GM06990 (cell line): ENCODE results near the gene IL1RAPL1.

ENCODE experiments used
- DNase-seq: peaks from one replicate; pipeline ENCODE4 v3.0.0-alpha.2; 2011; ENCODE audit not compliant: insufficient read length; ENCODE audit errors: extremely low read depth
- H3K27me3 ChIP-seq: replicated peaks from 2 replicates; pipeline ENCODE4 v1.6.0; 2011; ENCODE audit warnings: low read length; ENCODE audit not compliant: control insufficient read depth, insufficient read depth
- H3K36me3 ChIP-seq: 2 replicates; pipeline ENCODE4 v1.5.1; 2011; ENCODE audit warnings: low read length; ENCODE audit not compliant: control insufficient read depth, insufficient read depth
- H3K4me3 ChIP-seq: replicated peaks from 2 replicates; pipeline ENCODE4 v1.5.1; 2011; ENCODE audit warnings: low read depth, mild to moderate bottlenecking, control low read depth, low read length
- CTCF ChIP-seq: IDR thresholded peaks from 2 replicates; pipeline ENCODE4 v1.5.1; 2011; ENCODE audit warnings: low read length, control low read depth, mild to moderate bottlenecking, inconsistent platforms; ENCODE audit not compliant: insufficient read depth, poor library complexity, severe bottlenecking

Gene IL1RAPL1

GRCh38 chrX:29187264-29187663 is 600.0 kb downstream of the IL1RAPL1 start:
- TF ChIP-seq CTCF, result no peak
- no peak overlapping the region for H3K4me3 ChIP-seq
- no peaks in the 10 kb centered on the region for H3K36me3 ChIP-seq
- DNase-seq, result no peak
- H3K27me3 ChIP-seq, result no peaks in the 10 kb centered on the region; the same call in 1 of the 2 replicates

- H3K27me3 ChIP-seq, result no peaks in the 10 kb centered on the region; the same call in 1 of the 2 replicates
- DNase-seq, result no peak
- no peak overlapping the region for H3K4me3 ChIP-seq
- H3K36me3 ChIP-seq, result no peaks in the 10 kb centered on the region
- TF ChIP-seq CTCF, result no peak
Measured at GRCh38 chrX:29196501-29196900, 609.3 kb downstream of the IL1RAPL1 start.

GRCh38 chrX:29215251-29215650 is 628.0 kb downstream of the IL1RAPL1 start:
- H3K4me3 ChIP-seq, result no peak overlapping the region
- H3K27me3 ChIP-seq, result no peaks in the 10 kb centered on the region
- H3K36me3 ChIP-seq, result no peaks in the 10 kb centered on the region
- TF ChIP-seq CTCF, result no peak
- DNase-seq, result no peak

- H3K4me3 ChIP-seq, result no peak overlapping the region
- DNase-seq, result no peak
- H3K27me3 ChIP-seq, result no peaks in the 10 kb centered on the region
- H3K36me3 ChIP-seq, result no peaks in the 10 kb centered on the region
- TF ChIP-seq CTCF, result no peak
Measured at GRCh38 chrX:29225670-29226069, 638.4 kb downstream of the IL1RAPL1 start.

- no peaks in the 10 kb centered on the region for H3K27me3 ChIP-seq
- no peak for DNase-seq
- no peak overlapping the region for H3K4me3 ChIP-seq
- no peak for TF ChIP-seq CTCF
- H3K36me3 ChIP-seq, result no peaks in the 10 kb centered on the region
Measured at GRCh38 chrX:29229802-29230201, 642.6 kb downstream of the IL1RAPL1 start.

GRCh38 chrX:29231800-29232199 is 644.6 kb downstream of the IL1RAPL1 start:
- TF ChIP-seq CTCF, result peak; percentile 29
- no peak for DNase-seq
- Histone ChIP-seq H3K36me3 (no peaks in the 10 kb centered on the region), H3K4me3 (no peak overlapping the region), H3K27me3 (no peaks in the 10 kb centered on the region)
